Effector memory CD4-positive, alpha-beta T cell (primary cell): ENCODE results near the gene FAF1.

Experiments
- DNase-seq, 3 donors: peaks; one replicate each; pipeline ENCODE4 v3.0.0-alpha.2; 2020
- H3K27ac ChIP-seq: 2 replicates; pipeline ENCODE4 v1.7.0; 2013; ENCODE audit warnings: mild to moderate bottlenecking, low read length, moderate library complexity; ENCODE audit not compliant: insufficient read depth, poor library complexity, severe bottlenecking
- H3K27me3 ChIP-seq: replicated peaks from 2 replicates; pipeline ENCODE4 v1.7.0; 2013; ENCODE audit warnings: mild to moderate bottlenecking, low read length; ENCODE audit not compliant: insufficient read depth, control insufficient read depth, poor library complexity, severe bottlenecking
- H3K36me3 ChIP-seq: 2 replicates; pipeline ENCODE4 v1.7.0; 2013; ENCODE audit warnings: mild to moderate bottlenecking, low read length, moderate library complexity; ENCODE audit not compliant: control insufficient read depth, insufficient read depth
- H3K4me1 ChIP-seq: 2 replicates; pipeline ENCODE4 v1.7.0; 2013; ENCODE audit warnings: low read length, mild to moderate bottlenecking; ENCODE audit not compliant: control insufficient read depth, insufficient read depth, poor library complexity, severe bottlenecking
- H3K4me3 ChIP-seq: 2 replicates; pipeline ENCODE4 v1.7.0; 2013; ENCODE audit warnings: low read length, low read depth, mild to moderate bottlenecking; ENCODE audit not compliant: insufficient read depth, poor library complexity, severe bottlenecking
- H3K9me3 ChIP-seq: 2 replicates; pipeline ENCODE4 v1.7.0; 2013; ENCODE audit warnings: mild to moderate bottlenecking, low read length, moderate library complexity; ENCODE audit not compliant: control insufficient read depth

The FAF1 gene

DNA sequence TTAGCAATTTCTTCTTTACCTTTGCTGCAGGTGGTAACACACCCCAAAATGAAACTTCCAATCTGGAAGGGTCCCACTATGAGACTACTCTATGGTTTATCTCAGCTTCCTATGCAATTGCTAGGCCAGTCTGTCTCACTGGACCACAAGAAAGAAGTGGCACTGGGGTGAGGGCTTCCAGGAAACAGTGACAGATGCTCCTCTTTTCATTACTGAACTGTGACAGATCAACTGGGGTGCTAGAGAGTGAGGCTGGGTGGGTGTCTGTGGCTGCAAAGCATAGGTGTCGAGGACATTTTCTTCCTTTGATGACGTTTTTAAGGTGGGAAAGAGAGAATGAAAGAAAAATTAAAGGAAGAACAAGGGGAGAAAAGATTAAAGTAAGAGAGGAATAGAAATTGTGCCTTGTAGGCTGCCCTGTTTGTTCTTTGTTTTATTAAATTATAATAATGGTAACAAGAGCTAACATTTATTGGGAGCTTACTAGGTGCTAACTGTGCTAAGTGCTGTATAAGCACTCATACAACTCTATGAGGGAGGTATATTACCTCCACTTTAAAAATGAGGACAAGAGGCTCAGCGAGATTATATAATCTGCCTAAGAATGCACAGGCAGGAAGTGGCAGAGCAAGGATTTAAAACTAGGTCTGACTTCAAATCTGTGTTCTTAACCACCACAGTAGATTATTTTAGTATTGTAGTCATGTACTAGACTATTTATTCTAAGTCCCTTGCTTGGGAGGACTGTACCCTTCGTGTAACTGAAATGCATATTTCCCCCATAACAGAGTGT, 509.0 kb downstream of the FAF1 start:
- no peaks in the 10 kb centered on the region for H3K27me3 ChIP-seq
- no peak overlapping the region for H3K27ac ChIP-seq
- peaks cover 2% of the 10 kb centered on the region for H3K4me1 ChIP-seq
- DNase-seq: no peak
- H3K4me3 ChIP-seq: no peak overlapping the region
- H3K9me3 ChIP-seq: no peaks in the 10 kb centered on the region
- H3K36me3 ChIP-seq: no peaks in the 10 kb centered on the region

DNA sequence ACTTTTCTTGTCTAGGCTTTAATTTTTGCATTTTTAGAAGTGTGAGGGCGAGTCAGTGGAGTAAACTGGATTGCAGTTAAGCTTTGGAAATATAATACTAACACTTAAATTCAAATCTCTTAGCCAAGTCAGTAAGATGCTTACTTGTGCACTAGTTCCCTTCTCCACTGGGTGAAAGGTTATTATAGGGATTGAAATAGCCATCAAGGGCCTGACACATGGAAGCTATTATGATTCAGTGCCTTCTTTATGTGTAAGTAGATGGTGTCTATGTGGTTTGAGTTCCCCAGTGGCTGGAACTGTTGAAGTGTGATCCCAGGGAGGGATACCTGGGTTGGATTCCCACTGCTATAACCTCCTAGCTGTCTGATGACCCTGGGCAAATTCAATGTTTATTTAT, 512.1 kb downstream of the FAF1 start:
- no peak overlapping the region for H3K4me3 ChIP-seq
- H3K36me3 ChIP-seq: no peaks in the 10 kb centered on the region
- H3K4me1 ChIP-seq: peaks cover 2% of the 10 kb centered on the region
- DNase-seq: no peak
- no peaks in the 10 kb centered on the region for H3K9me3 ChIP-seq
- H3K27ac ChIP-seq: no peak overlapping the region
- H3K27me3 ChIP-seq: no peaks in the 10 kb centered on the region

DNA sequence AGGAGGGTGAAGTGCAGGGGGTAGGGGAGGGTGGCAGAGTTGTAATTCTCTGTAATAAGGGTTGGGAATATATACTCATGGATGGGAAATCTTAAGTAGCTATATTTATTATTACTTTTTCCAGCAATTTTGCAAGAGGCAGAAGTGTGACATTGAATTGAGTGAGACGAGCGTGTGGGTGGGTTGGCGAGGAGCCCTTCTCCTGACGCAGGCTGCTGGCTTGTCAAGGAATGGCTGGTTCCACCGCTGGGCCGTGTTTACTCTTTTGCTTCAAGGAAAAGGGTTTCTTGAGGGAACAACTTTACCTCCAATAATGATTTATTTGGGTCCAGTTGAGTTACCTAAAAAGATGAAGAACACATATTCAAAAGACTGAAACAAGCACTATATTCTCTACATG, 518.9 kb downstream of the FAF1 start:
- no peaks in the 10 kb centered on the region for H3K27me3 ChIP-seq
- no peaks in the 10 kb centered on the region for H3K9me3 ChIP-seq
- H3K4me3 ChIP-seq: no peak overlapping the region
- DNase-seq: no peak
- H3K27ac ChIP-seq: no peak overlapping the region
- no peaks in the 10 kb centered on the region for H3K36me3 ChIP-seq
- no peaks in the 10 kb centered on the region for H3K4me1 ChIP-seq

DNA sequence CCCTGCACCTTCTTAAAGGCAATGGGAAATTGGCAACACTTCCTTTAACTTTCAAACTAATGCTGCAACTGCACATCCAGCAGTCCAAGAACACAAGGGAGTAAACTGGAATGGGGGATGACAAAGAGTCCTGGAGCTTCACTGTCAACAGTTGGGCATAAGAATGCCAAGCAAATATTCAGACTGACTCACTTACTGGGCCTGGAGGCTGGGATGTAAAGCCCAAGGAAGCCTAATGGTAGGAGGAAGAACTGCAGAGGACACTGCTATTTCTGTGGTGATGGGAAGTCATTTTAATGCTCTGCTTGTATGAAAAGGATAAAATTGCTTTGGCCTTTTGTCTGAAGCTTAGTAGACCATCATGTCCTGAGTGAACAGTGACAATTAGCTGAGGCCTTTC, 521.1 kb downstream of the FAF1 start:
- Histone ChIP-seq H3K27ac (no peak overlapping the region), H3K27me3 (no peaks in the 10 kb centered on the region), H3K4me3 (no peak overlapping the region), H3K36me3 (no peaks in the 10 kb centered on the region), H3K9me3 (no peaks in the 10 kb centered on the region), H3K4me1 (no peaks in the 10 kb centered on the region)
- no peak for DNase-seq

DNA sequence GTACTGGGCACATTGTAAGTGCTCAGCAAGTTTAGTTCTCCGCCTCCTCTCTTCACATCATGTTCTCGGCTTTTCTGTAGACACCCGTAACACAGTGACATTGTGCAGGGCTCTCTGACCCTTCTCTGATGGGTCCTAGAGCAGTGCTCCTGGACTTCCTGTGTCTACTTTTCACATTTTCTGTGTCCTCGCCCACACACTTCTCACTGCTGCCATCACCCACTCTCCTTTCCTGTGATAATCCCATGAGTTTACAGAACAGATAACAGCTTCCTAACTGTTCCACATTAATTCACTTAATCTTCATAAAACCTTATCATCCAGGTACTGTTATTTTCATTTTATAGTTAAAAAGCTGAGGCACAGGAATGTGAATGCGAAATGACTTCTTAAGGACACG, 523.6 kb downstream of the FAF1 start:
- Histone ChIP-seq H3K36me3 (no peaks in the 10 kb centered on the region), H3K27ac (no peak overlapping the region), H3K27me3 (peaks cover 4% of the 10 kb centered on the region), H3K4me1 (no peaks in the 10 kb centered on the region), H3K9me3 (no peaks in the 10 kb centered on the region), H3K4me3 (no peak overlapping the region)
- DNase-seq: no peak

DNA sequence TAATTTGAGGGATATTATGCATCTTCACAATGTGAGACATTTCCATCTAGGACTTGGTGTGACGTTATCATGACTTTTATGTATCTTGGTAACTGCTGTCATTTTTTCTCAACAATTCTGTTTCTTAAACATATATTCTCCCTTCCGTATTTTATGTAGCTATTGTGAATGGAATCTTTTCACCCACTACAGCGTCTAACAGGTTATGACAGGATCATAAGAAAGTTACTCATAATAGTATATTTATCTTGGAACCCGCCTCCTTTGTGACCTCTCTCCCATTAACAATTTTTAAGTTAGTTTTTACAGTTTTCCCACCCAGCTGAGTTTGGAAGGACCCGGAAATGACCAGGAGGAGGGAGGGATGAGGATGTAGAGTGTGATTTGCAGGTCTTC, 530.1 kb downstream of the FAF1 start:
- Histone ChIP-seq H3K27me3 (peaks cover 36% of the 10 kb centered on the region), H3K4me3 (no peak overlapping the region), H3K36me3 (no peaks in the 10 kb centered on the region), H3K9me3 (no peaks in the 10 kb centered on the region), H3K27ac (no peak overlapping the region), H3K4me1 (peaks cover 9% of the 10 kb centered on the region)
- no peak for DNase-seq

DNA sequence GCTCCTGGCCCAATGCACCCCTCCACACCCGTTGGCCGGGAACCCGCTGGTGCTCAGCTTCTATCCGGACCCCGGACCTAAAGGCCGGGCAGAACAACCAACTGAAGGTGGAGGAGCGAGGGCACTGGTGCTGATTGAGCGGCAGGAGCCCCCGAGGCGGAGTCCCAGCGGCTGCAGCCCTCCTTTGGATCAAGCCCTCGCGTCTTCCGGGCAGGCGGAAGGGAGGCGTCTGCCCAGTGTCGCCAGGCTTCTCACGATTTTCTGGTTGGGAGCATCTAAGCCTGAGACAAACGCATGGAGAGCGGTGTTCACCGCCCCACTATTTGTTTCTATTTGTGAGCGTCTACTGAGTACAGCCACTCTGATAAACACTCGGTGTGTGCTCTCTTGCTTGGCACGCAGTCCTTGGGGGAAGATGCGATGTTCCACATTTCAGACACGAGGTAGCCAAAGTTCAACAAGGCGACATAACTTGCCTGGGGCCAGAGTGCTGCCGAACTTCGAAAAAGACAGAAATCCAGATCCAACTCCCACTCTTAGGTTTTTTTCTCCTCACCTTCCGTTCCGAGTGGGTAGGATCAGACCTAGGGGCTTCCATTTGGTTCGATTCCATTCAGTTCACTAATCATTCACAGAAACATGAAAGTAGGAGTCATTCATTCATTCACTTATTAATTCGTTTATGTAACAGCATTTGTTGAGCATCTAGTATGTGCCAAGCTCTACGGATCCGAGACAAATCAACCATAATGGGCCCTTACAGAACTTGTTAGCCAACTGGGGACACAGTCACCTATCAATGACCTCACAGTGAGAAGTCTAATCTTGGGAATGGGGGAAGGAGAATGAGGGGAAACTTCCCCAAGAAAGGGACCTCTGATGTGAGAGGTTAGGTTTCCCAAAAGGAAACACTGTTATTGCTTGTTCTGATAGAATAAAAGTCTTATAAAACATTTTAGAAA, 532.0 kb downstream of the FAF1 start:
- H3K4me3 ChIP-seq: no peak overlapping the region
- DNase-seq: no peak
- no peaks in the 10 kb centered on the region for H3K36me3 ChIP-seq
- no peak overlapping the region for H3K27ac ChIP-seq
- peaks cover 54% of the 10 kb centered on the region for H3K27me3 ChIP-seq
- H3K9me3 ChIP-seq: no peaks in the 10 kb centered on the region
- H3K4me1 ChIP-seq: peaks cover 25% of the 10 kb centered on the region

DNA sequence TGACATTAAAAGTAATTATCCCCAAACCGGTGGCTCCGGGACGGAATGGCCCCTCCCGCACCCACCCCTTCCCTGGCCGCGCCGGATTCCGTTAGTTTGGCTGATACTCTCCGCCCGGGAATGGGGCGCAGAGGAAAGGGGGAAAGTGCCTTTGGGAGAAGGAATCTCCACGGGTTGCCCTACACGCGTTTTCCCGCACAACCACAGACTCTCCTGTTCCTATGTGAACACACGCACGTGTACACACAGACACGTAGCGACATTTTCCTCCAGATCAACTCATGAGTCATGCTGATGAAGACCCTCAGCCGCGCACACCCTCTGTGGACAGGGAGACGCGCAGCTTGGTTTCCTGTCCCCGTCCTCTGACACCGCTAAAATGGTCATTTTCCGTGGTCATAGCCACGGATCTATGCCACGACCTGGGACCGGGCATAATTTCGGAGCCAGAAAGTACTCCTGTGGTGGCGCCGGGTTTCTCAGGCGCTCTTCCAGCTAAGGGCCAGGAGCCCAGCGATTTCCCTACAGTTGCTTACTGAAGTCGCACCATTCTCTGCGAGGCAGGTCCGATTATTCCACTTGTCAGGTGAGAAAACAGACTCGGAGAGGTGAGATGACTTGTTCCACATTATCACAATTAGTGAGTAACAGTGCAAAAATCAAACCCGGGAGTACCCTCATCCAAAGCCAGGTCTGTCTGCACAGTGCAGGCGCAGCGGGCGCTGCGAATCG, 532.8 kb downstream of the FAF1 start:
- Histone ChIP-seq H3K9me3 (no peaks in the 10 kb centered on the region), H3K36me3 (no peaks in the 10 kb centered on the region), H3K27me3 (peaks cover 60% of the 10 kb centered on the region), H3K4me1 (peaks cover 28% of the 10 kb centered on the region), H3K4me3 (no peak overlapping the region), H3K27ac (no peak overlapping the region)
- DNase-seq: no peak

DNA sequence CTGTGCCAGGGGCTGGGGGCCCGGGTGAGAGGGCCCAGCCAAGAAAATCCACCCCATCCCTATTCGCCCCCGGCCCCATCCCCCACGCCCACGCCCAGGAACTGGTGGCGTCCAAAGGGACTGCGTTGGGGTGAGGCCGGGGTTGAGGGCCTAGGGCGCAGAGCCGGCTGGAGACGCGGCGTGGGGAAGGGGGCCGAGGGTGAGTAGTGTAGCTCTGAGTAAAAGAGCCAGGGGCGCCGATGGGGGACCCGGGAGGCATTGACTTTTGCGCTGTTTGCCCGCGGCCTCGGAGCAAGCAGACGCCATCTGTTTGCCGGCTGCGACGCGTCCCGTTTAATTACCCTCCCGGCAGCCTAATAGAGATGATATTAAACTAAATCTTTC, 533.4 kb downstream of the FAF1 start:
- H3K4me3 ChIP-seq: no peak overlapping the region

More for the DNA sequence above, 533.4 kb downstream of the FAF1 start:
- Histone ChIP-seq H3K4me1 (peaks cover 28% of the 10 kb centered on the region), H3K27me3 (peaks cover 60% of the 10 kb centered on the region), H3K9me3 (no peaks in the 10 kb centered on the region), H3K36me3 (no peaks in the 10 kb centered on the region), H3K27ac (no peak overlapping the region)
- DNase-seq: no peak
